Stimulated activated CD4-positive, alpha-beta T cell treated with anti-CD3 and anti-CD28 coated beads, Interleukin-15, amount 100 ng/mL, for 48 hours (primary cell): Measurements from ENCODE around the gene DGCR6L.
"Not testable (repeated sequence)": the region's sequence is repeated elsewhere in the genome, so short reads cannot be mapped to it uniquely, and the experiment has no call there.

ENCODE experiments used
- DNase-seq, 2 donors: peaks; one replicate each; pipeline ENCODE4 v3.0.0-alpha.2; 2020; ENCODE audit warnings: low read depth in 2 of 2

DGCR6L gene

DNA sequence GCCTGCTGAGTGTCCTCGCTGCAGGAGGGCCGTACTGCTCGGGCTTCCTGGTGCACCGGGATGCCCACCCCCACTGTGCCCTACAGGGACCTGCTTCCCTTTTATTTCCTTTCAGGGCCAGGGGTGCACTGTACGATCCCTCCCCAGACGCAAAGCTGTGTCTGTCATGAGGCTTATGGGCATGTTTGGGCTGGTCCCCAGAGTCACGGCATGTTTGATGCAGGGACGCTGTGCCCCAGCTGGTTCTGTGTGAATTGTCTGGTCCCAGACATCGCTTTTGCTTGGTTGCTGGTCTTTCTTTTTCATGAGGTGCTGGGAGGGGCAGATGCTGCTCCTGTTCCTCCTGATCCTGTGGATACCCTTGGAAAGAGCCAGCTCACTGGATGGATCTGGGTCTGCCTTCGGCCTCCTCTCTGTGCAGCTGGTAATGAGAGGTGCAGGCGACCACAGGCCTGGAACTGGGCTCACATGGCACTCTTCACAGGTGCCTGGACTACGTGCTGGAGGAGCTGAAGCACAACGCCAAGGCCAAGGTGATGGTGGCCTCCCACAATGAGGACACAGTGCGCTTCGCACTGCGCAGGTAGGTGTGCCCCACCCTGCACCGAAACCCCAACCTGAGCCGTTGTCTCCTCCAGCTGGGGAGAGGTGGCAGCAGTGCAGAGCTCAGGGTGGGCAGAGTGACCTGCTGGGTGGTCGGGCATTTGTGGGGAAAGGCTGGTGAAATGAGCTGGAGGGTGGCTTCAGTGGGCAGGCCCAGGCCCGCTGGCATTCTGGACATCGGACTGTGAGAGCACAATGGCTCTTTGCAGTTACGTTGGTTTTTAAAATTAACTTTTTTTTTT is 10.8 kb downstream of the DGCR6L start:
- not testable (repeated sequence) for DNase-seq

GRCh38 chr22:20307448-20308447 is 12.1 kb downstream of the DGCR6L start:
- DNase-seq, result not testable (repeated sequence)

GRCh38 chr22:20306646-20307447 is 13.0 kb downstream of the DGCR6L start:
- DNase-seq, result not testable (repeated sequence)

- DNase-seq, result no peak
These were observed 13.8 kb downstream of the DGCR6L start for GRCh38 chr22:20305894-20306645.

- not testable (repeated sequence) for DNase-seq
These were observed 14.5 kb downstream of the DGCR6L start for GRCh38 chr22:20305230-20305893.

GRCh38 chr22:20304646-20305045 is 15.2 kb downstream of the DGCR6L start:
- DNase-seq, result no peak

GRCh38 chr22:20303229-20303534 is 16.7 kb downstream of the DGCR6L start:
- not testable (repeated sequence) for DNase-seq

DNA sequence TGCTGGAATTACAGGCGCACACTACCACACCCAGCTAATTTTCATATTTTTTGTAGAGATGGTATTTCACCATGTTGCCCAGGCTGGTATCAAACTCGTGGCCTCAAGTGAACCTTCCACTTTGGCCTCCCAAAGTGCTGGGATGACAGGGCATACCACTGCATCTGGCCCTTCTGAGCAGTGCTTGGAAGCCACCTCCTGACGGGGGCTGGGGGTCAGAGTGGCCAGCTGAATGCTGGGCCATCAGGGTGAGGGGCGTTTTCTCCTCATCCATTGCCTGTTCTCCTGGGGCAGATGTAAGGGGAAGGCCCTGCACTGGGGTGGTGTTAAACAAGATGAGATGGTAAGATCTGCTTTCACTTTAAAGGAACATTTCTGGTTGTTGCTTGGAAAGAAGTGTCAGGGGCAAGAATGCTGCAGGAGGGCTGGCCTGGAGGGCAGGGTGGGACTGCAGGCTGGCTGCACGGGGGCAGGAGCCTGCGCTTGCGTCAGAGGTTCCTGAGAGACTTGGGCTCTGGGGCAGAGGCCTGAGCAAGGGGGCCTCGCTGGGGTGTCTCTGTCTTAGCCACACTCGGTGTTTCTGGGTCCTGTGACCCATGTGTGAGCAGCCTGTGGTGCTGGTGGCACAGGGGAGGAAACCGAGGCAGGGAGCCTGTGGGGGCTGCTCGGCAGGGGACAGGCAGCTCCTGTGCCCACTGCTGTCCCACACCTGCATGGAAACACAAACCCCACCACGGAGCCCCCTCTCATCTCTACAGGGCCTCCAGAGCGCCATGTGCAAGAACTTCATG is 17.2 kb downstream of the DGCR6L start:
- DNase-seq, result no peak

DNA sequence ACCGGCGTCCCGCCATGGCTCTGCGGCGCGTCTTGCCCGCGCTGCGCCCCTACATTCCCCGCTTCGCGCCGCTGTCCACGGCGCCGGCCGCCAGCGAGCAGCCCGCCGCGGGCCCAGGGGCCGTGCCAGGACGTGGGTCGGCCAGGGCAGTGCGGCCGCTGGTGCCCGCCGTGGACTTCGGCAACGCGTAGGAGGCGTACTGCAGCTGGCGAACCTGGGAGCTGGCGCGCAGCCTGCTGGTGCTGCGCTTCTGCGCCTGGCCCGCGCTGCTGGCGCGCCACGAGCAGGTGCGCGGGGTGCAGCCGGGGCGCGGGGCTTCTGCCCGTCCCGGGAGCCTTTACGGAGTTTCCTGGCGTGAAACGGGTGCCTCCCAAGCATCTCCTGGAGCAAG is 20.1 kb downstream of the DGCR6L start:
- DNase-seq, result no peak

GRCh38 chr22:20298803-20299745 is 20.8 kb downstream of the DGCR6L start:
- DNase-seq, result peak; percentile 82 to 88

DNA sequence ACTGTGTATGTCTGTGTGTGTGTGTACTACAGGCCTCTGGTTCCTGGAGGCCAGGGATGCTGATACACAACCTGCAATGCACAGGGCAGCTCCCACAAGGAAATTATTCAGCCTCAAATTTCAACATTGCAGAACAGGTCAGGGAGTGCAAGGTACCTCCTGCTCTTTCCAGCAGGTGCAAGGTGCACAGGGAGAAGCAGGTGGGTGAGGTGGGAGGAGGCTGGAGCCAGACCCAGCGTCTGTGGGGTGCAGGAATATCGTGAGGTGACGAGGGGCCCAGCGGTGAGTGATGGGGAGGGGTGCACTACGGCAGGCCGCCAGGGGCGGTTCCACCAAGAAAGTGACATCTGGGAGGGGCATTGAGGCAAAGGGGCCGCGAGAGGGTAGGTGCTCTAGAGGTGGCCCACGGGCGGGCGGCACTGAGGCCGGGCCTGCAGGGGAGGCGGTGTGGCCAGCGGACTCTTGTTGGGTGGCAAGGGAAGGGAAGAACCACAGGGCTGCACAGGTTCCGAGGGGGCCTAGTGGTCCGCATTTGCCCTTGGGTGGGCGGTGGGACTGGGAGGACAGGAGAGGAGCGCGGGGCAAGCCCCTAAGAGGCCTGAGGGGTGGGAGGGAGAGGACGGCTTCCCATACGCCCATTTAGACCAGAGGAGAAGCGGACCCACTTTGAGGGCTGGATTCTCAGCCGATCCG is 21.6 kb downstream of the DGCR6L start:
- no peak for DNase-seq

DNA sequence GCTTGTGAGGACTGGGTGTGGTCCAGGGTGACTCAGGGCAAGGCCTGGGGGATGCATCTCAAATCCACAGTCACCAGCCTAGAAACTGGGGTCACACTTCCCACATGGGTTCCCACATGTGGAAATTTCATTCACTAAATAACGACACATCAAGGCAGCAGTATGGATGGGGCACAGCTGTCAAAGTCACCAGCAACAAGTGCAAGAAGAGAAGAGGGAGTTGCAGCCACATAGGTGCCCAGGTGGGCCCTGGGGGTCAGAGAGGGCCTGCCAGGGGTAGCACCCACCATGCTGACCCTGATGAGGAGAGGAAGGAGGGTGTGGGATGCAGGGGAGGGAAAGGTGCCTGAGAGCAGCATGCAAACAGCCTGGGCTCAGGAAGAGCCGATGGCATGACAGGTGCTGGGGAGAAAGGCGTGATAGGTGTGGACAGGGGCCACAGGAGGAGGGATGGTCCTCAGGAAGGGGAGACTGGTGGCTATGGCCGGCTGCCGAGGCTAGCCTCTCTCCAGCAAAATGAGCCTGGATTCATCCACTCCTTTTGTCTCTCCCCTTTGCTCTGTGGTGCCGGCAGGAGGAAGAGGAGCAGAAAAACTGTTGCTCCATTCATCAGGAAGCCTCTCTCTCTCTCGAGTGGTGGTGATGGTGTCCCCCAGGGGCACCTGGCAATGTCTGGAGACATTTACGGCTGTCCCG is 22.3 kb downstream of the DGCR6L start:
- DNase-seq, result no peak

- DNase-seq, result no peak
These were observed 23.3 kb downstream of the DGCR6L start for GRCh38 chr22:20296598-20296997.

GRCh38 chr22:20295262-20296064 is 24.4 kb downstream of the DGCR6L start:
- DNase-seq, result no peak

GRCh38 chr22:20292673-20293232 is 27.1 kb downstream of the DGCR6L start:
- DNase-seq, result no peak

DNA sequence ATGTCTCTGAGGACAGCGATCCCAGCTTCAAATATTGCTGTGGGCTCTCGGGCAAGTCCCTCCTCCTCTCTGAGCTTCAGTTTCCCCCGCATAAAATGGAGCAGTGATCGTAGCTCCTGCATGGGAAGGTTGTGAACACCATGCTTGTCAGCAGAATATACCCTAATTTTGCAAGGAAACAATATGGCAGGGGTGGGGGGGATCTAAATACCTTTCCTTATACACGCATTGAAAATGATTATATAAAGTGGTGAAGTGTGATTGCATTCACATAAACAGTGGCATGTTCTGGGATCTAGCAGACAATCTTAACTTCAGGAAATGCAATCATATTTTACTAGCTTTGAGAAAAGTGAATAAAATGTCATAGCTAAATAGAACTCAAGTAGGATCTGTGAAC is 27.8 kb downstream of the DGCR6L start:
- DNase-seq, result no peak
